ENCODE data around the gene EFTUD2. TPM values are rescaled to one million over a fixed set of nuclear protein-coding genes. Genes with fewer than 3 reads are reported as not detected.

Gene EFTUD2
- total RNA-seq, 6 experiments from 2014 or later: 117 to 129 (median 122) TPM

DNA sequence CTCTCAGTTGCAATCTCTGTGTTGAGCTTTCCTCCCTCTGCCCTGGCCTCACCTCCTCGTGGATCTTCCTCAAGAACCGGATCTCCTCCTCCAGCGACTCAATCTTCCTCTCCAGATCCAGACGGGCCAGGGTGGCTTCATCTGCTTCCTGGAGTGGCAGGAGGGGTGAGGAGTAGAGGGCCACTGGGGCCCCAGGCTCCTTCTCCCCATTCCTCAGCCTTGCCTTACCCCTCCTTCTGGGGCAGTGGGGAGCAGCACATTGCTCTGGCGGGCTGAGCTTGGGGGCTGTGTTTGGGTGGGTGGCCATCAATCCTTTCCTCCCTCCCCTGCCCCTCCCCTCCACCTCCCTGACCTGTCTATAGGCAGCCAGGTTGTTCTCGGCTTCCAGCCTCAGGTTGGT lies 14.4 kb upstream of the EFTUD2 start:
- H3K27ac Mint-ChIP-seq: no peak overlapping the region
- H3K27me3 Mint-ChIP-seq (ENCODE audit: insufficient read depth): no peaks in the 10 kb centered on the region; the same call in 1 of the 2 replicates

DNA sequence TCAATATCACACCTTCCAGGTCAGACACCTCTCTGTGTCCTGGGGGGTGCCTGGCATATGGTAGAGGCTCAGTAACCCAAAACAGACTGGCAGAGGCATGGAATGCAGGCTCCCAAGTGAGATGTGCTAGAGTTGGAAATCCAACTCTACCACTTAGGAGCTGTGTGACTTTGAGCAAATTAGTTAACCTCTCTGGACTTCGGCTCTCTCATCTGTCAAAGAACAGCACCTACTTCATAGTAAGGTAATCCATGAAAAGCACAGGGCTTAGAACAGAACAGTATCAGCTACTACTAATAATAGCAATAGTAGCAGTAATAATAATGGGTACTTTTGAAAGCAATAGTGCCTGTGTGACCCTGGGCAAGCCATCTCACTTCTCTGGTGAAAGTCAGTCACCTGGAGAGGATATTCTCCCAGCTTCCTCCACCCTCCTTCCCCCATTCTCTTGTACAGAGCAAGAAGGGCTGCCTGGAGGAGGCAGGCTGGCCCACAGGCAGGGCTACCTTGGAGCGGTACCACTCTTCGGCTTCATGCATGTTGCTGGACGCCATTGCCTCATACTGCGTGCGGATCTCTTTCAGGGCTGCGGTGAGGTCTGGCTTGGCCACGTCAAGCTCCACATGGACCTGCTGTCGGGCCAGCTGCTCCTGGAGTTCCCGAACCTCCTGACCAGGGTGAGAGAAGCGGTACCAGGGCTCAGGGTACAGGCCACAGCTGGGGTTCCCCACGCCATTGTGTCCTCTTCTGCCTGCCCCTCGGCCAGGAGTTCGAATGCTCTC lies 13.7 kb upstream of the EFTUD2 start:
- no peak overlapping the region for H3K4me3 Mint-ChIP-seq
- no peaks in the 10 kb centered on the region; the same call in 1 of the 2 replicates for H3K27me3 Mint-ChIP-seq (ENCODE audit: insufficient read depth)
- H3K4me1 Mint-ChIP-seq (ENCODE audit: low read depth): peaks cover 28% of the 10 kb centered on the region
- H3K9me3 Mint-ChIP-seq: no peaks in the 10 kb centered on the region
- H3K27ac Mint-ChIP-seq: no peak overlapping the region
- DNase-seq: no peak
- TF ChIP-seq, protein P1, sequence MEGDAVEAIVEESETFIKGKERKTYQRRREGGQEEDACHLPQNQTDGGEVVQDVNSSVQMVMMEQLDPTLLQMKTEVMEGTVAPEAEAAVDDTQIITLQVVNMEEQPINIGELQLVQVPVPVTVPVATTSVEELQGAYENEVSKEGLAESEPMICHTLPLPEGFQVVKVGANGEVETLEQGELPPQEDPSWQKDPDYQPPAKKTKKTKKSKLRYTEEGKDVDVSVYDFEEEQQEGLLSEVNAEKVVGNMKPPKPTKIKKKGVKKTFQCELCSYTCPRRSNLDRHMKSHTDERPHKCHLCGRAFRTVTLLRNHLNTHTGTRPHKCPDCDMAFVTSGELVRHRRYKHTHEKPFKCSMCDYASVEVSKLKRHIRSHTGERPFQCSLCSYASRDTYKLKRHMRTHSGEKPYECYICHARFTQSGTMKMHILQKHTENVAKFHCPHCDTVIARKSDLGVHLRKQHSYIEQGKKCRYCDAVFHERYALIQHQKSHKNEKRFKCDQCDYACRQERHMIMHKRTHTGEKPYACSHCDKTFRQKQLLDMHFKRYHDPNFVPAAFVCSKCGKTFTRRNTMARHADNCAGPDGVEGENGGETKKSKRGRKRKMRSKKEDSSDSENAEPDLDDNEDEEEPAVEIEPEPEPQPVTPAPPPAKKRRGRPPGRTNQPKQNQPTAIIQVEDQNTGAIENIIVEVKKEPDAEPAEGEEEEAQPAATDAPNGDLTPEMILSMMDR (IDR thresholded peaks at IDR 0.05): no peak
- no peaks in the 10 kb centered on the region for H3K36me3 Mint-ChIP-seq (ENCODE audit: low read depth)

More for the DNA sequence above, 14.4 kb upstream of the EFTUD2 start:
- Mint-ChIP-seq H3K36me3 (ENCODE audit: low read depth) (no peaks in the 10 kb centered on the region), H3K9me3 (no peaks in the 10 kb centered on the region), H3K4me3 (no peak overlapping the region), H3K4me1 (ENCODE audit: low read depth) (peaks cover 24% of the 10 kb centered on the region)
- no peak for DNase-seq
- TF ChIP-seq, protein P1 (IDR thresholded peaks at IDR 0.05): no peak

DNA sequence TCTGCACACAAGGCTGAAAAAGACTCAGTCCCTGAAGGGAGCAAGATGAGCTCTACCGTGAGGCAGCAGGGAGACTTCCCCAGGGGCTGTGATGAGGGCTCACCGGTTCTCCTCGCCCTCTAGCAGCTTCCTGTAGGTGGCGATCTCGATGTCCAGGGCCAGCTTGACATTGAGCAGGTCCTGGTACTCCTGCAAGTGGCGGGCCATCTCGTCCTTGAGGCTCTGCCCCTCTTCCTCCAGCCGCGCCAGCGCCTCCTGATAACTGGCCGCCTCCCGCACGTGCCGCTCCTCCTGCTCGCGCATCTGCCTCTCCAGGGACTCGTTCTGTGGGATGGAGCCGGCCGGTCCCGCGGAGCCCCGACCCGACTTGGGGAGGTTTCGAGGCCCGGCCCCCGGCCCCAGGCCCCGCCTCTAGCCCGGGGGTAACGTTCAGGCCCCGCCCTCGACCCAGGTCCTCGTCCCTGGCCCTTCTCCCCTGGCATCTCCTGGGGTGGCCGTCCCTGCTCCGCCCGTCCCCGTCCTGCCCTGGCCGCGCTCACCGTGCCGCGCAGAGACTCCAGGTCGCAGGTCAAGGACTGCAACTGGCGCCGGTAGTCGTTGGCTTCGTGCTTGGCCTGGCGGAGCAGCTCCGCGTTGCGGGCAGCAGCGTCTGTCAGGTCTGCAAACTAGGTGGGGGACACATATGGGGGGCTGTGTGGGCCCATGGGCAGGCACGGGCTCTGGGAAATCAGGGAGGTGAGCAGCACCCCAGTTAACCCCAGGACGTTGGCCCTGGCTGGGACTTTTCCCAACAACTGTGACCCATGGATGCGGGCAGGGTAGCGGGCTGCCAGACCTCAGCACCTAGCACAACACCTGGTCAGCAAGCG lies 12.1 kb upstream of the EFTUD2 start:
- TF ChIP-seq, protein P1 (IDR thresholded peaks at IDR 0.05): peak; percentile 66; the same call in 1 of the 2 replicates
- Mint-ChIP-seq H3K9me3 (no peaks in the 10 kb centered on the region), H3K4me1 (ENCODE audit: low read depth) (peaks cover 36% of the 10 kb centered on the region), H3K4me3 (no peak overlapping the region), H3K36me3 (ENCODE audit: low read depth) (no peaks in the 10 kb centered on the region), H3K27ac (no peak overlapping the region), H3K27me3 (ENCODE audit: insufficient read depth) (peaks cover under 1% of the 10 kb centered on the region; the same call in 1 of the 2 replicates)
- peak; percentile 44 for DNase-seq

DNA sequence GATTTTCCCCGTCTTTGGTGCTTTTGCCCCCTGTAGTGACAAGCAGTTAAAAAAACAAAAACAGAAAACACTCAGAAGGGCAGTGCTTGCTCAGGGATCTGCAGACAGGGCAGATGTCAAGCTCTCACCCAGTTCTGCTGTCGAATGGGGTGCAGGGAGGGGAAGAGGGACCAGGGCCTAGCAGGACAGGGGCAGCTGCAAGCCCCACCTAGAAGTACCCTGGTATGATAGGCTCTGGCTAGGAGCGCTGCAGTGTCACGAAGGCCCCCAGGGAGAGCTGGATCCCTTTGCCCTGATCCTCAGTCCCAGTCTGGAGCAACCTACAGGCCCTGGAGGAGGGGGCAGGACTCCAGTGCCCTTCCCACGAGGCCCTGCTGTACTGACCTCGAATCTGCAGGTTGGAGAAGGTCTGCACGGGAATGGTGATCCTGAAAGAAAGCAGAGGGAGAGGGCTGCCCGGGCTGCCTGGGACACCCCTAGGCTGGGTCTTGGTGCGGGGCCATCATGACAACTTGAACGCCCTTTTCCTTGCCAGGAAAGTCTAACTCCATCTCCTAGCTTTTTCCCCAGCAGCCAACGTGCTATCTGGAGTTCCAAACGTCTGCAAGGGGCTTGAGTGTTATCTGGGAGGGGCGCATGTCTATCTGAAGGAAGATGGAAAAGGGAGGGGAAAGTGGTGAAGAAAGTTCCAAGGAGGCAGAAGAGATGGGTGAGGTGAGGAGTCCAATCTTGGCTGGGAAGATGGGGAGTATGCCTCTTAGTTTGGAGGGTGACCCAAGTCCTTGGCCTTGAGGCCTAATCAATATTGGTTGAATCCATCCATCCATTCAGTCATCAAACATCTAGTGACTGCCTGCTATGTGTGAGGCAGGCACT lies 11.2 kb upstream of the EFTUD2 start:
- Mint-ChIP-seq H3K36me3 (ENCODE audit: low read depth) (no peaks in the 10 kb centered on the region), H3K9me3 (no peaks in the 10 kb centered on the region), H3K27me3 (ENCODE audit: insufficient read depth) (peaks cover 5% of the 10 kb centered on the region), H3K27ac (peak overlapping the region; percentile 90), H3K4me1 (ENCODE audit: low read depth) (peaks cover 45% of the 10 kb centered on the region), H3K4me3 (no peak overlapping the region)
- DNase-seq: no peak
- TF ChIP-seq, protein P1 (IDR thresholded peaks at IDR 0.05): no peak

DNA sequence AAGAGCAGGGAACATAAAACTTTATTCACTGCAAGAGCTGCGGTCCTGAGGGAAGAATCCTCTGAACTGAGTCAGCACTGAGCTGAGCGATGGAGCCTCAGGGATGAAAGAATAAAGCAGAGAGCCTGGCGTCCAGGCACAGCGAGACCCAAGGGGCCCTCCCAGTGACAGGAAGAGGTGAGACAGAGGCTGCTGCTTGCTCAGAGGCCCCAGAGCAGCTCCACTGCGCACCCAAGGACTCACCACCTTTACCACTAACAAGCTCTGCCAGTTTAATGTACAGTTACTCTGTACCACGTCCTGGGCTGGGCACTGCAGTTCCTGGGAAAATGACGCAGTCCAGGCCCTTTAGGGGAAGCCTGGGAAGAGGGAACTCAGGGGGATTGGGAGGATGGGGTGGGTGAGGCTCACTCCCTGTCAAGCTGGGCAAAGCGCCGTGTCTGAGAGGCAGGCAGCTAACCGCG lies 10.5 kb upstream of the EFTUD2 start:
- peaks cover 5% of the 10 kb centered on the region for H3K27me3 Mint-ChIP-seq (ENCODE audit: insufficient read depth)
- TF ChIP-seq, protein P1 (IDR thresholded peaks at IDR 0.05): no peak
- peak overlapping the region; percentile 90 for H3K27ac Mint-ChIP-seq
- DNase-seq: peak; percentile 88
- H3K4me1 Mint-ChIP-seq (ENCODE audit: low read depth): peaks cover 52% of the 10 kb centered on the region
- peak overlapping the region; percentile 14; the same call in 1 of the 2 replicates for H3K4me3 Mint-ChIP-seq
- no peaks in the 10 kb centered on the region for H3K36me3 Mint-ChIP-seq (ENCODE audit: low read depth)
- no peaks in the 10 kb centered on the region for H3K9me3 Mint-ChIP-seq

Data from HFFc6 (cell line).